GM21526 (cell line): ENCODE measurements around the gene LIPI.
A peak's percentile ranks its signal among the peaks of the same experiment; 100 is the strongest.
"Not testable (repeated sequence)": the region's sequence is repeated elsewhere in the genome, so short reads cannot be mapped to it uniquely, and the experiment has no call there.

Source experiments
- ATAC-seq: cut with Tn5 transposase; IDR thresholded peaks from one replicate; pipeline ENCODE4 v1.9.1; 2021; ENCODE audit warnings: moderate library complexity; ENCODE audit not compliant: unreplicated experiment, low FRiP score

LIPI gene

GRCh38 chr21:14210738-14211137 lies at the start of gene LIPI:
LIPI (minus strand) TSS chr21:14210955; CDS start chr21:14210845, 110 bp downstream.
- ATAC-seq: no peak

- ATAC-seq: no peak
These were observed 49.5 kb upstream of the LIPI start for GRCh38 chr21:14260174-14260764.

GRCh38 chr21:14259747-14260146 lies 49.0 kb upstream of the LIPI start:
- no peak for ATAC-seq

- no peak for ATAC-seq
These were observed 40.6 kb upstream of the LIPI start for GRCh38 chr21:14251336-14251735.

DNA sequence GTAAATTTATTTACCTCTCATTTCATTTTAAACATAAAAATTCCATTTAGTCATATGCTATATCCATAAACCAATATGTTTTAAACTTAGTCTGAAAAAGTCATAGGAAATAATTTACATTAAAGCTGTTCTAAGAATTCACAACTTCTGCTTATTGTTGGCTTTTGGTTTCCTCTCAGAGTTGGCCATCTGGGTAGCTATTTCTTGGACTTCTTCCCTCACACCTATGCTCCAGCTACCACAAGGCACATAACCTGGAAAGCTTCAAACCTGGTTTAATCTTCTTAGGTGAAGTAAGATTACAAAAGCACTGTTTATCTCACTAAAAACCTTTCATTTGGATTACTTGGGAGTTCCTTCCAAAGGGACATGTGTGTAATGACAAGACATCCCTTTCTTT lies 35.0 kb upstream of the LIPI start:
- ATAC-seq: no peak

DNA sequence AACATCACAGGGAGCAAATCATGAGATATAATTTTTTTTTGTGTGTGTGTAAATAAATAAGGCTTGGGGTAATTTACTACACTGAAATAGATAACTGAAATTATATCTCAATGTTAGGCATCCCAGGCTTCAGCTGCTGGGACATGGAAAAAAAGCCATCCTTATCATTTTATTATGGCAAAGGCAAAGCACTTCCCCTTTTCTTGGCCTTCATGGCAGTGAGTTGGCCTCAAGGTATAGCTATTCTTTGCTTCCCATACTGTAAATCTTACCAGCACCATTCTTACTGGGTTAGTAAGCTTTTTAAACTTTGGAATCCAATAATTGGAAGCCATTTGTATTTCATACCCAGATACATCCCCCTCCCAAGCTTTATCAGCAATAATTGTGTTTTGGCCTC lies 34.2 kb upstream of the LIPI start:
- ATAC-seq: no peak

- ATAC-seq: no peak
These were observed 33.1 kb upstream of the LIPI start for GRCh38 chr21:14243874-14244273.

DNA sequence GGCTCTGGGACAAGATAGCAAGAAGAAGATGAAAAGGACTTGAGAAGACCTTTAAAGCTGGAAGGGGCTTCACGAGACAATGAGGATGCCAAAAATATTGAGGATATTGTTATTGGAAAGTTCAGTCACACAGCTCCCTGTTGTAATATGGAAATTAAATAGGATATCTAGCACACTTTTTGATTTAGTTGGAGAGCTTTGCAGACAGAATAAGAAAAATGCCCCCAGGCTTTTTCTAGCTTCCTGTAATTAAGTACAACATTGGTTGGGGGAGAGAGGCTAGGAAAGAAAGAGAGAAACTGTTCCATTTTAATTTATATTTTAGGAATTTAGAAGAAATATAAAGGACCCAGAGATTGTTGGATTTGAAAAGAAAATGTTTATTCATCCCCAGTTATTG lies 32.7 kb upstream of the LIPI start:
- no peak for ATAC-seq

- ATAC-seq: no peak
These were observed 30.5 kb upstream of the LIPI start for GRCh38 chr21:14241297-14241696.

DNA sequence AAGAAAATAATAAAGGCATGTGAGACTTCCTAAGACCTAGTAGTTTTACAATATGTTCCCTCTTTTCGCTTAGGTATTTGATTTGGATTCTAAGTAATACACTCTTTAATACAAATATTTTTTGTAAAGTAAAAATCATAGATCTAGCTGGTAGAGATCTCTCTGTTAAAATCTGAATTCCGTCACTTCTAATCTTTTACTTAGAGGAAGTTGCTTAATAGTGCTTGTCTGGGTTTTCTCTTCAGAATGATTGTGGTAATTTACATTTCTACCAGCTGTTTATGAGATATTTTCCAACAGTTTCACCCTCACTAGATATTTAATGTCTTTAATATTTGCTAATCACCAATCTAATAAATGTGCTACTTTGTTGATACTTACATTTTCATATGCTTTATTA lies 28.5 kb upstream of the LIPI start:
- no peak for ATAC-seq

GRCh38 chr21:14236180-14236579 lies 25.4 kb upstream of the LIPI start:
- ATAC-seq: no peak

DNA sequence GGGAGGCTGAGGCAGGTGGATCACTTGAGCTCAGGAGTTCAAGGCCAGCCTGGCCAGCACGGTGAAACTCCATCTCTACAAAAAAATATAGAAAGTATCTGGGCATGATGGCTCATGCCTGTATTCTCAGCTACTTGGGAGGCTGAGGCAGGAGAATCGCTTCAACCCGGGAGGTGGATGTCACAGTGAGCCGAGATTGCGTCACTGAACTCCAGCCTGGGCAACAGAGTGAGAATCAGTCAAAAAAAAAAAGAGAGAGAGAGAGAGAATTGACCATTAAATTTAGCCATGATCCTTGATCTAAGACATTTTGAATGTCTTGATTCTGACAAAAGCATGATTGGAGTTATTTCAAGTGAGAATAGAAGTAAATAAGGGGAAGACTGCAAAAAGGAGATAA lies 24.3 kb upstream of the LIPI start:
- no peak for ATAC-seq

- ATAC-seq: no peak
These were observed 18.6 kb upstream of the LIPI start for GRCh38 chr21:14229399-14229798.

- ATAC-seq: no peak
These were observed 12.6 kb upstream of the LIPI start for GRCh38 chr21:14223365-14223764.

DNA sequence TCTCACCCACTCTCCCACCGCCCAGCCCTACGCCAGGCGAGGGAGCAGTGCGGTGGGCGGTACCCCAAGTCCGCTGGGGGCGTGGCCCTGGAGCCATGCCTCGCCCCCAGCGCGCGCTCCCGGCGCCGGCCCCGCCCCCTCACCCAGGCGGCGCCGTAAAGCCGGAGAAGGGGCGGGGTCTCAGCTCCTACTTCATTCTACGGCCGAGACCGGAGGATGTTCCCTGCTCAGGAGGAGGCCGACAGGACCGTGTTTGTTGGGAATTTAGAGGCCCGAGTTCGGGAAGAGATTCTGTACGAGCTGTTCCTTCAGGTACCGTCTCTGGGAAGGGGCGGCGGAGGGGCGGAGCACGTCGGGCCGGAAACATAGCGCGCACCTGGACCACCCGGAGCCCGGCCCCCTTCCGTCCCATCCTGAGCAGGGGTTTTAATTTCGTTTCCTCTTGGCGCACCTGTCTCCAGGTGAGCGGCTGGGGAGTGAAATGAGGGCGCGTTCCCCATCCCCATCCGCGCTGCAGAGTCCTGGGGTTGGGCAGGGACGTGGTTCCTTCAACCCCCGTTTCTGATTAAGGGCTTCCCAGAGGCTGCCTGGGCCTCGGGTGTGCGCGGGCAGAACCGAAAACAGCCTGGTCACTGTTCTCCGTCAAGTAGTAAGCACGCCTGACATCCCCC lies 5.4 kb upstream of the LIPI start, which contains the start of gene RBM11:
TSS of gene RBM11 (plus strand) at position 187 of the 671 bp plus-strand sequence. CDS start at position 217, 30 bp downstream.
- peak; percentile 99 for ATAC-seq

DNA sequence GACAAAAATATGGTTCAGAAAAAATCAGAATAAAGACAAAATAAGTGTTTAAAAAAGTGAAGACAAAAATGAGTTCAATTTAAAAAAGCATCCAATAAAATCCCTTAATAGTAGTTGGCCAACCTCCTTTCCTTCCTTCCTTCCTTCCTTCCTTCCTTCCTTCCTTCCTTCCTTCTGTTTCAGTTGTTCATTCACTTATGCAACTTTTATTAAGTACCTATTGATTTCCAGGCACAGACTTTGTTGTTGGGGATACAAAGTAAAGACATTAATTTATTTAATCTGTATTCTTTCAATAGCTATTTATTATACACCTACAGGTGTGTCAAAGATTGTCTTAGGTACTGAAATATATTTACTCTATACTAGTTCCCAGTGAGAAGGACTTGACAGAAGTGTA lies 2.4 kb upstream of the LIPI start:
- ATAC-seq: no peak

- no peak for ATAC-seq
These were observed 4.5 kb downstream of the LIPI start for GRCh38 chr21:14206222-14206621.

GRCh38 chr21:14166463-14167223 lies 44.1 kb downstream of the LIPI start:
- ATAC-seq: not testable (repeated sequence)

DNA sequence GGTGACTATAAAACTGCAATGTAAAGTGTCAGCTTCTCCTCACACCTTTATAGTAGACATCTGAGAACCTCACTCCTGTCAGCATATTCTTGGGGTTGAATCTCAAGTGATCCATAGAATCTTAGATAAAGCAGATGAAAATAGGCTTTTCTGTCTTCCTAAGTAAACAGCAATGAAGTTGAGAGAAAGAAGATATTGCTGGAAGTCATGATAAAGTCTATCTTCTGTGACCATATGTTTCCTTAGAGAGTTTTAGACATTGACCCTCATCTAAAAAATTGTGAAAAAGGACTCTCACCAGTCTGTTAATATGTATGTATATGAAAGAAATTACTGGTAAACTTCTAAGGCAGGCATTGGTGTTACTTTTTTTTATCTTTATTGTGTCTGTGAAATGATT lies 66.8 kb downstream of the LIPI start:
- ATAC-seq: no peak

DNA sequence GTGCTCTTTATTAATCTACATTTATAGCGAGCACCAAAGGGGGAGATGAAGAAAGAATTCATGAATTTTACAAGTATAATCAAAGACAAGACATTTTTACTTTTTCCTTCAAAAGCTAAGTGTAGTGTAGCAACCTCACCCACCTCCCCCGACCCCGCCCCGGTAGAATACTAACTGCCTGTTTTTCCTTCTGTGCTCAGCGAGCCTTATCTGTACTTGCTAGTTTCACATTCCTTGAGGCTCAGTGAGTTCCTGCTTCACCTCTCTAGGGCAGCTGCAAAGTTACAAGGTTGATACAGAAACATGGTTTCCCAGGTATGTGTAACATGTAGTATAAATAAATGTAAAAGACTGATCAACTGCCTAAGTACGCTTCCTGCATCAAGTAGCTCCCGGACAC lies 86.5 kb downstream of the LIPI start:
- ATAC-seq: no peak

GRCh38 chr21:14121719-14122118 lies 89.0 kb downstream of the LIPI start:
- ATAC-seq: no peak
